ENCODE results near the gene APOA1. TPM values are rescaled to one million over a fixed set of nuclear protein-coding genes. Genes with fewer than 3 reads are reported as not detected.

APOA1 gene
- 100 to 1,000 TPM in 2 of 3 donors, 10 to 100 TPM in 1; 76.0 to 179 (median 121) TPM for polyA plus RNA-seq (ENCODE audit: insufficient read length in 3 of 3)
- long read RNA-seq, donor 1, transcript APOA1-204 (3 exons, 1,088 nt), result minor isoform, 54 of 139 reads
- long read RNA-seq, donor 1, transcript APOA1-201 (4 exons, 1,227 nt), result major isoform, 77 of 139 reads
- long read RNA-seq, donor 1, partial matches to known transcripts, result 6 of 139 reads
- long read RNA-seq, donor 1, other reads (novel, unspliced or antisense), result 0 of 139 reads
- long read RNA-seq, donor 2, transcript APOA1-201 (4 exons, 1,227 nt), result major isoform, 84 of 146 reads
- long read RNA-seq, donor 2, transcript APOA1-204 (3 exons, 1,088 nt), result minor isoform, 58 of 146 reads
- long read RNA-seq, donor 2, partial matches to known transcripts, result 0 of 146 reads
- long read RNA-seq, donor 2, other reads (novel, unspliced or antisense), result 0 of 146 reads
- long read RNA-seq, donor 3, transcript APOA1-201 (4 exons, 1,227 nt), result major isoform, 31 of 57 reads
- long read RNA-seq, donor 3, transcript APOA1-204 (3 exons, 1,088 nt), result minor isoform, 21 of 57 reads
- long read RNA-seq, donor 3, partial matches to known transcripts, result 0 of 57 reads
- long read RNA-seq, donor 3, other reads (novel, unspliced or antisense), result 0 of 57 reads
- long read RNA-seq, donor 4, transcript APOA1-204 (3 exons, 1,088 nt), result minor isoform, 55 of 129 reads
- long read RNA-seq, donor 4, transcript APOA1-201 (4 exons, 1,227 nt), result major isoform, 63 of 129 reads
- long read RNA-seq, donor 4, partial matches to known transcripts, result 9 of 129 reads
- long read RNA-seq, donor 4, other reads (novel, unspliced or antisense), result 0 of 129 reads
- long read RNA-seq, donor 5, transcript APOA1-201 (4 exons, 1,227 nt), result major isoform, 36 of 50 reads
- long read RNA-seq, donor 5, transcript APOA1-204 (3 exons, 1,088 nt), result minor isoform, 11 of 50 reads
- long read RNA-seq, donor 5, partial matches to known transcripts, result 0 of 50 reads
- long read RNA-seq, donor 5, other reads (novel, unspliced or antisense), result 0 of 50 reads
- long read RNA-seq, donor 6, transcript APOA1-201 (4 exons, 1,227 nt), result major isoform, 30 of 44 reads
- long read RNA-seq, donor 6, transcript APOA1-204 (3 exons, 1,088 nt), result minor isoform, 12 of 44 reads
- long read RNA-seq, donor 6, partial matches to known transcripts, result 0 of 44 reads
- long read RNA-seq, donor 6, other reads (novel, unspliced or antisense), result 0 of 44 reads
- long read RNA-seq, donor 7, transcript APOA1-204 (3 exons, 1,088 nt), result minor isoform, 92 of 211 reads
- long read RNA-seq, donor 7, transcript APOA1-201 (4 exons, 1,227 nt), result major isoform, 99 of 211 reads
- long read RNA-seq, donor 7, partial matches to known transcripts, result 10 of 211 reads
- long read RNA-seq, donor 7, other reads (novel, unspliced or antisense), result 5 of 211 reads
- long read RNA-seq, donor 8, transcript APOA1-204 (3 exons, 1,088 nt), result minor isoform, 7 of 28 reads
- long read RNA-seq, donor 8, transcript APOA1-201 (4 exons, 1,227 nt), result major isoform, 21 of 28 reads
- long read RNA-seq, donor 8, partial matches to known transcripts, result 0 of 28 reads
- long read RNA-seq, donor 8, other reads (novel, unspliced or antisense), result 0 of 28 reads
- long read RNA-seq, donor 9, transcript APOA1-201 (4 exons, 1,227 nt), result major isoform, 83 of 156 reads
- long read RNA-seq, donor 9, transcript APOA1-204 (3 exons, 1,088 nt), result minor isoform, 55 of 156 reads
- long read RNA-seq, donor 9, partial matches to known transcripts, result 8 of 156 reads
- long read RNA-seq, donor 9, other reads (novel, unspliced or antisense), result 5 of 156 reads
- long read RNA-seq, donor 10, transcript APOA1-204 (3 exons, 1,088 nt), result minor isoform, 31 of 83 reads
- long read RNA-seq, donor 10, transcript APOA1-201 (4 exons, 1,227 nt), result major isoform, 49 of 83 reads
- long read RNA-seq, donor 10, partial matches to known transcripts, result 0 of 83 reads
- long read RNA-seq, donor 10, other reads (novel, unspliced or antisense), result 0 of 83 reads
- long read RNA-seq, donor 11, transcript APOA1-204 (3 exons, 1,088 nt), result minor isoform, 31 of 91 reads
- long read RNA-seq, donor 11, transcript APOA1-201 (4 exons, 1,227 nt), result major isoform, 53 of 91 reads
- long read RNA-seq, donor 11, partial matches to known transcripts, result 6 of 91 reads
- long read RNA-seq, donor 11, other reads (novel, unspliced or antisense), result 0 of 91 reads
- long read RNA-seq, donor 12, transcript APOA1-204 (3 exons, 1,088 nt), result minor isoform, 50 of 124 reads
- long read RNA-seq, donor 12, transcript APOA1-201 (4 exons, 1,227 nt), result major isoform, 72 of 124 reads
- long read RNA-seq, donor 12, partial matches to known transcripts, result 0 of 124 reads
- long read RNA-seq, donor 12, other reads (novel, unspliced or antisense), result 0 of 124 reads
- long read RNA-seq, donor 13, transcript APOA1-201 (4 exons, 1,227 nt), result major isoform, 19 of 36 reads
- long read RNA-seq, donor 13, transcript APOA1-204 (3 exons, 1,088 nt), result minor isoform, 16 of 36 reads
- long read RNA-seq, donor 13, partial matches to known transcripts, result 0 of 36 reads
- long read RNA-seq, donor 13, other reads (novel, unspliced or antisense), result 0 of 36 reads
- long read RNA-seq, donor 14, result 0 reads
- long read RNA-seq, donor 15, transcript APOA1-204 (3 exons, 1,088 nt), result minor isoform, 368 of 959 reads
- long read RNA-seq, donor 15, transcript APOA1-201 (4 exons, 1,227 nt), result major isoform, 470 of 959 reads
- long read RNA-seq, donor 15, transcript APOA1-203 (4 exons, 940 nt), result minor isoform, 7 of 959 reads
- long read RNA-seq, donor 15, transcript APOA1-202 (4 exons, 932 nt), result minor isoform, 43 of 959 reads
- long read RNA-seq, donor 15, partial matches to known transcripts, result 53 of 959 reads
- long read RNA-seq, donor 15, other reads (novel, unspliced or antisense), result 17 of 959 reads
- long read RNA-seq, donor 16, transcript APOA1-204 (3 exons, 1,088 nt), result minor isoform, 23 of 85 reads
- long read RNA-seq, donor 16, transcript APOA1-201 (4 exons, 1,227 nt), result major isoform, 59 of 85 reads
- long read RNA-seq, donor 16, partial matches to known transcripts, result 0 of 85 reads
- long read RNA-seq, donor 16, other reads (novel, unspliced or antisense), result 0 of 85 reads

- DNase-seq, result peak; percentile 33
These were observed at the start of gene APOA1 for GRCh38 chr11:116837231-116838091. APOA1 (minus strand) TSS chr11:116837622; CDS start chr11:116837387, 235 bp downstream.

DNA sequence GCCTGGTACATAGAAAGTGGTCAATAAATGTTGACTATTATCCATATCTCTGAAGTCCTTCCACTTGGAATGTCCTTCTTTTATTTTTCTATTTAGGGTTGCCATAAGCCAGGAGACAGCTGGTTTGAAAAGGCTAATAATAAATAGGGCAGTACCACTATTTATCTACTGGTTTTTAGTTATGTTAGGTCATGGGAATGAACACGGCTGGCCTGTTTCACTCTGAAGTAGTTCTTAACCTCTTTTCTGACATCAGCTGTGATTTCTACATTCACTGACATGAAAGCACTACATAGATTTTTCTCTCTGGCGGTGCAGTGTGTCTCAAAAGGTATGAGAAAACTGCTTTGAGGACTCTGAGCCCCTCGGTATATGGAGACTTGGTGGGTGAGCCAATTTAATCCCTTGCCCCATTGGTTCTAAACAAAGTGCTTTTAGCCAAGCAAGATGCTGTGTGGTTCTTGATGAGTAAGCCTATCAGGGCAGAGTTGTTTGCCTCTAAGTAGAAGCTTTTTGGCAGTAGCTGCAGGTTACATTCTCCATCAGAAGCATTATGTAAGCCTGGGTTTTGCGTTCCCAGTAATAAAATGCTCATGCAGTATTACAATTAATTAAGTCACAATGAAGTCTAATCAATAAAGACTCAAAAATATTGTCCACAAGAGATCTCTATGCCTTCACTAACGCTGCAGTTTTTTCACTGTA is 48.7 kb upstream of the APOA1 start:
- DNase-seq, result no peak

DNA sequence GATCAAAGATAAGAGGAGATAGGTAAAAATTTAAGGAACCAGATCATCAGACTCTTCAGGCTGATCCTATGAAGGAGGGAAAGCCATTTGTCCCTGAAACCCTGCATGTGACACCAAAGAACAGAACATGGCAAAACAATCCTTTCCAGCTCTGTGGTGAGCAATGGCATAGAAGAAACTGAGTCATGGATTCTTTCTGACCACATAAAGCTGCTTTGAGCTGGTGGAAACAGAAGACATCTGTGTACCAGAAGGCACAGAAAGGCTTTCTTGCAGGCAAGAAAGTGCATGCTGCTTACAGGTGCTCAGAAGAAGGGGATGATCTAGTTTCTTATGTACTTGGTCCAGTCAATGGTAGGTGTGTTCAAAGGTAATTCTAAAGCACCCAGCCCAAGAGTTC is 45.0 kb upstream of the APOA1 start:
- DNase-seq, result no peak

DNA sequence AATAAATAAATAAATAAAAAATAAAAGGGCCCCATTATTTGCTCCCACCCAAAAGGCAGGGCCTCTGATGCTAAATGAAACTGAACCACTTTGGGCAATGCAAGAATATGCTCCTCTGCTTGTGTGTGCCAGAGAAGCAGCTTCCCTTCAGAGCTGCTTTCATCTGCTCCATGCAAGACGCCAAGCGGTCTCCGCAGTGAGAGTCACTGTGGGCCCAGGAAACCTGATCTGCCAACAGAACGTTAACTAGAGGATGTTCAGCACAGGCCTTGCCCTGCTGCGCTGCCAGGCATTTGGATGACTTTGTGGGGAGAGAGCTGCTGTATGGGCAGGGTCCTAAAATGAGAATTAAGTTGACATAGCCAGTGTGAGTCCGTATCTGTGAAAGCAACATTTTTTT is 43.7 kb upstream of the APOA1 start:
- DNase-seq, result peak; percentile 38

DNA sequence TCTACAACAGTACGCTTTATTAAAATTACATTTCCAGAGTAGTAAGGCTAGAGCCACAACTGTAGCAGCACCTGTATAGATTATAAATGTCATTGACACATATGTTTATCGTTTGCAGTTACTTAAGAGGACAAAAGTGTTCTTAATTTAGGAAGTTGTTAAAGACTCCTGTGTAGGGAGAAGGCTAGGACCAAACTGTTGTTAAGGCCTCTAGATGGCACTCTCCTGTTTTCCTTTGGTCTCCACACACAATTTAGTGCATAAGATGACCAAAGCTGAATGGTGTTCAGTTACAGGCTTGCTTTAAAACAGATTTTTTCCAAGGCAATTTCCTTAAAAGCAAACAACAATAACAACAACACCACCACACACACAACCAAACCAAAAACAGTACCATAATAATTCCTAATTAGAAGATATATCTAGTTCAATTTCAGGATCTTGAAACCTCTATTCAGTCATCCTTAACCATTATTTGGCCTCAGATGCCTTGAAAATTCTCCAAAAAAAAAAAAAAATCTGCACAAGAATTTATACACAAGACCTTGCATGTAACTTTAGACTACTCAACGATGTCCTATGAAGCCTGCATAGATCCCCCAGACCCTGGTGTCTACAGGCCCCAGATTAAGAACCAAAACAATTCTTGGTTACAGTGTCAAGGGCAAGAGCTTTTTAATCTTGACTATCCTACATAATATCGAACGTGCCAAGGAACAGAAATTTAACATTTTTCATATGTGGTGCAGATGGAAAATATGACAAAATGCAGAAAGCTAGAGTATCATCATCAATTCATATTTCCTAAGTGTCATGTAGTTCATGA is 42.6 kb upstream of the APOA1 start:
- peak; percentile 79 for DNase-seq

- DNase-seq, result no peak
These were observed 39.2 kb upstream of the APOA1 start for GRCh38 chr11:116876656-116877055.

- no peak for DNase-seq
These were observed 37.8 kb upstream of the APOA1 start for GRCh38 chr11:116875194-116875593.

DNA sequence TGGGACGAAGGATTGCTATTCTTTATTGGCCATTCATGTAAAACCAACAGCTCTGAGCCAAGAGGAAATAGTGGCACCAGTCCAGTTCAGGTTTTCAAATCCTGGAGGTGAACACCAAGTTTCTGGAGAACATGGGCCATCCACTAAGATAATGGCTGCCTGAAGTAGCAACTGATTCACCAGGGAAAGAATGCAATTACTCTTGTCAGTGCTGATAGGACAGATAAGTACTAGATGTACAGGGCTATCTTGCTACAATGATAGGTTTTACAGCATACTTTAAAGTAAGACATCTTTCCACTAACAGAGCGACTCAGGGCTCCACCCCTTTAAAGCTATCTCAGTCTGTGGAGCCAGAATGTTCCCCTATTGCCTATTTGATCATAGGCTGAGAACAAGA is 36.8 kb upstream of the APOA1 start:
- DNase-seq, result no peak

DNA sequence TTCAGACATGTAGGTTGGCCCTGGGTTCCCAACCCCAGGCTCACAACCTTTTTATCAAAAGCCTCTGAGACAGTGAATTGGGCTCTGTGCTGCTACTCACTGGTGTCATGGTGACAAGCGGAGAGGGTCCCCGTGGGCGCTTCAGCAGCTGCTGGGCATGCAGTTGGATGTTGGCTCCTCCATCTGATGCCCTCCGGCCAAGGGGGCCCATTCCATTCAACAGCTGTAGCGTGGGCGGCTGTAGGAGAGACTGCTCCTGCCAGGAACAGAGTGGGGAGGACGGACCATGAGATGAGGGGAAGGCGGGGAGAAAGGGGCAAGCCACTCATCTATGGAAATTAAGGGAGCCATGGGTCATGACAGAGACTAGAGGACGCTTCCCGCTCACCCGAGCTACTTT is 36.0 kb upstream of the APOA1 start:
- no peak for DNase-seq

DNA sequence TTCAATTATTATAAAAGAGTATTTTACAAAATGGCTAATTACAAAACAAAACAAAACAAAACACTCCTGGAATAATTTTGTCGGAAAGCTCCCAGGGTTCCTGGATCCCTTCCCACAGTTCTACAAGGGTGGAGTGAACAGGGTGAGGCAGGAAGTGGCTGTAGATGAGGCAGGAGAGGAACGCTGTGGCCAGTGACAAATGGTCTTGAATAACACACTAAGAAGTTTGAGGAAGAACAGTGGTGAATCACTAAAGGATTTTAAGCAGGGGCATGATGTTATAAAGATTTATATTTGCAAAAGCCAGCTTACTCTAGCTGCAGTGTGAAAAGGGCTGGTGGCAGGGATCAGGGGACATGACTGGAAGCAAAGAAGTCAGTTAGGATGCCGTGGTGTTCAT is 33.8 kb upstream of the APOA1 start:
- DNase-seq, result no peak

DNA sequence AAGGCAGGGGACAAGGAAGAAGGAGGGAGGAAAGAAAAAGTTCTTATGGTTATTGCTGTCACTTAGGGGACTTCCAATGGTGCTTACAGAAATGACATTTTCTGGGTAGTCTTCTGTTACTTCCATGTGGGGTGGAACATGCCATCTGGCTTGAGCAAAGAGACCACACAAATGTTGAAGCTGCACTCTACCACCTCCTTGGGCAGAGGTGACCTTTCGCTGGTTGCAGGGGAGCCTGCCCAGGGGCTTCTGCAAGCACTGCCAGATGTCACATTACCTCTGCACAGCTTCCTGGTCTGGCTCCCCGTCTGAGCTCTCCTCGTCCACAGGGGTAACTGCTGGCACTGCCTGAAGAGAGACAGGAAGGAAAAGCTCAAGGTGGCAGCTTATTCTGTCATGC is 32.6 kb upstream of the APOA1 start:
- no peak for DNase-seq

DNA sequence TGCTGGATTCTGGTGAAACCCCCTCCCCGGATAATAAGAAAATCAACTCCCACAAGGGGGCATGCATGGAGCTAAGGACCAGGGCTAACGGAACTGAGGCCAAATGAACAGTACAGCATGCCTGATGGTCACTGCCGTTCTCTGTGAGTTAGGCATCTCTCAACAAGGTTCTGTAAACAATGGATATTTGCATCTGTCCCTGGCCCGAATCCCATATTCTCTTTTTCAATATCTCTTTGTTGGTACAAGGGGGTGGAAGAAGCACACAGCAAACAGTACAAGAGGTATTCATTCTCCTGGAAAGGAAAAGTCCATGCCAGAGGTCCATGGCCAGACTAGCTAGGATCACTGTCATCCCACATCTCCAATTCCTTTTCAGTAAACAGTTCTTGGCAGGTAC is 32.2 kb upstream of the APOA1 start:
- DNase-seq, result no peak

DNA sequence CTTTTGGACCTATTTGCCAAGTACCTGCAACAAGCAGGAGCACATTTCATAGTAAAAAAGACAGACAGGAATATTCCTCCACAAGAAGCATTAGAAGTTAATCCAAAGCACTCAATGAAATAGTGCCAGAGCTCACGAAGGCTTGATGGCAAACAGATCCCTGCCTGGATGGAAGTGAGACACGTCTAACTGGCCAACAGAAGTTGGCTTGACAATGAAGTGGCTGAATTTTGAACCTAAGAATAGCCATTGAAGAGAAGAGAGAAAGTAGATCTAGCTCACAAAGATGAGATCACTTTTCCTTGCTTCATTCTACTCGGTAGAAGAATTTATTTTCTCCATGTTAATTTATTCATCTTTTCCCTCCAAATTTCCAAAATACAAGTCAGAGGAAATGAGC is 30.6 kb upstream of the APOA1 start:
- no peak for DNase-seq

GRCh38 chr11:116867619-116868018 is 30.2 kb upstream of the APOA1 start:
- DNase-seq, result no peak

DNA sequence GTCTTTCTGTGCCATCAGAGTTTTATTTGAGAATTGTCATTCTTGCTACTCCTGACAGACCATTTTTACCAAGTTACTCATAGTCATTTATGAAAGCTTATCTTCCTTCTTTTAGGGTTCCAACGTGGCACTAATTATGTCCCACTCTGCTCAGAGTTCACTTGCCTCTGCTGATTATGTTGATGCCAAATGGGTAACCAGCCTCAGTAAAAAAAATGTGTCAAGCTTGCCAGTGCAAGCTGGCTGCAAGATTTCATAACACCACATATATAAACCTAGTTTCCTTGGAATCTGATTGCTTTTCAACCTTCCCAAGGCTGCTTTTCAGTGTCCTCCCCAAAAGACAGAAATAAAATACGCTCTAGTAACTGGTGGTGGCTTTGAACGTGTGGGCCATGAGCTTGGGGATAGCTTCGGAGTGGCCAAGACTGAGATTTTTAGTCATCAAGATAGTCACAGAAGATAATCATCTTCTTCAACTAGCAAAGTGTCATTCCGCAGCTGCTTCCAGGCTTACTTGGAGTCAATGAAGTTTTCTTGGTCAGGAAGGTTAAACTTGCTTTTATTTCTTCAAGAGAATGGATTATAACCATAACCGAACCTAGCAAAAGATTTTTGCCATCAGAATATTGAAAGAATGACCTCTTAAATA is 29.5 kb upstream of the APOA1 start:
- DNase-seq, result no peak
